GM12872 (cell line): ENCODE data around the gene CEP290.

Experiments used
- TF ChIP-seq, protein P1 (sequence below): IDR thresholded peaks from 3 replicates; pipeline ENCODE4 v1.5.1; 2011; ENCODE audit warnings: low read depth, mild to moderate bottlenecking, low read length, moderate library complexity; ENCODE audit not compliant: insufficient read depth

The CEP290 gene

DNA sequence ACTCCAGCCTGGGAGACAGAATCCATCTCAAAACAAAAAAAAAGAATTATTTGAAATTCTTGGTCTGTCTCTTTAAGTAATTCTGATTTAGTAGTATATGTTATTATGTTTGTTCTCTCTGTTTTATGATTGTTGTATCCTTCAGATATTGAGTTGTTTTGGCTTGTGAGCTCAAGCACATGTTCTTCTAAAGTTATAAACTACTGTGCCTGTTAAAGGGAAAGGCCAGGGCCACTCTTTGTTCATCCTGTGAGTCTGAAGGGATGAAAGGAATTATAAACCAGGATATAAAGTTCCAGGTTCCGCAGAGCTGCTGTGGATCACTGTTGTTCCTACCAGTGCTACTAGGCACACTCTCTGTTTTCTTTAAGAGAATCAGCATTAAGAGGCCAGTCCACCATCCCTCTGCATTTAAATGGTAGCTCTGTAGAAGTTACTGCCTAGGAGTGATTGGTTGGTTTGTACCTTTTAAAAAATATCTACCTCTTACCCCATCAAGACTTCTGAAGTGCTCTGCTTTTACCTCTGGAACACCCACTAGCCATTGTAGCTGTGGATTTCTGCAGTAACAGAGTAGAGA, 14.3 kb upstream of the CEP290 start:
- TF ChIP-seq, protein P1, sequence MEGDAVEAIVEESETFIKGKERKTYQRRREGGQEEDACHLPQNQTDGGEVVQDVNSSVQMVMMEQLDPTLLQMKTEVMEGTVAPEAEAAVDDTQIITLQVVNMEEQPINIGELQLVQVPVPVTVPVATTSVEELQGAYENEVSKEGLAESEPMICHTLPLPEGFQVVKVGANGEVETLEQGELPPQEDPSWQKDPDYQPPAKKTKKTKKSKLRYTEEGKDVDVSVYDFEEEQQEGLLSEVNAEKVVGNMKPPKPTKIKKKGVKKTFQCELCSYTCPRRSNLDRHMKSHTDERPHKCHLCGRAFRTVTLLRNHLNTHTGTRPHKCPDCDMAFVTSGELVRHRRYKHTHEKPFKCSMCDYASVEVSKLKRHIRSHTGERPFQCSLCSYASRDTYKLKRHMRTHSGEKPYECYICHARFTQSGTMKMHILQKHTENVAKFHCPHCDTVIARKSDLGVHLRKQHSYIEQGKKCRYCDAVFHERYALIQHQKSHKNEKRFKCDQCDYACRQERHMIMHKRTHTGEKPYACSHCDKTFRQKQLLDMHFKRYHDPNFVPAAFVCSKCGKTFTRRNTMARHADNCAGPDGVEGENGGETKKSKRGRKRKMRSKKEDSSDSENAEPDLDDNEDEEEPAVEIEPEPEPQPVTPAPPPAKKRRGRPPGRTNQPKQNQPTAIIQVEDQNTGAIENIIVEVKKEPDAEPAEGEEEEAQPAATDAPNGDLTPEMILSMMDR, result no peak

DNA sequence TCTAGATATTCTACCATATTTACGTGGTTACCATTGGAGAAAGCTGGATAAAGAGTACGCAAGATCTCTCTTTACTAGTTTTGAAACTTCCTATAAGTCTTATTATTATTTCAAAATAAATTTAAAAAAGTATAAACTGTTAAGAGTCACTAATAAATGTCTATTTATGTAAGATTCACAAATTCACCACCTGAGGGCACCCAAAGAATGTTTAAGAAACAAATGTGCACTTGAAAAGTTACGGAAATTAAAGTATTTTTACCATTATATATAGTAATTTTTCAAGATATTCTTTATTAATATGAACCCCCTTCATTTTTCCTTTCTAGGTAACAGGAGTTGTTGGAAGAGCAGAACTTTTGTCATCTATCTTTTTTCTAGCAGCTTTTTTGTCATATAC, 12.1 kb upstream of the CEP290 start:
- TF ChIP-seq, protein P1, result no peak

DNA sequence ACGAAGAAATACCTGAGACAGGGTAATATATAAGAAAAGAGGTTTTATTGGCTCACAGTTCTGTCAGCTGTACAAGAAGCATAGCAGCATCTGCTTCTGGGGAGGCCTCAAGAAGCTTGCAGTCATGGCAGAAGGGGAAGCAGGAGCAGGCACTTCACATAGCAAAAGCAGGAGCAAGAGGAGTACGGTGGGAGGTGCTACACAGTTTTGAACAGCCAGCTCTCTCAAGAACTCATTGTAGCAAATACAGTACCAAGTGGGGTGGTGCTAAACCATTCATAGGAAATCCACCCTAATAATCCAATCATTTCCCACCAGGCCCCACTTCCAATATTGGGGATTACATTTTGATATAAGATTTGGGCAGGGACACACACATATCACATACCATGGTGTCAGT, 8.2 kb upstream of the CEP290 start:
- TF ChIP-seq, protein P1, result no peak

DNA sequence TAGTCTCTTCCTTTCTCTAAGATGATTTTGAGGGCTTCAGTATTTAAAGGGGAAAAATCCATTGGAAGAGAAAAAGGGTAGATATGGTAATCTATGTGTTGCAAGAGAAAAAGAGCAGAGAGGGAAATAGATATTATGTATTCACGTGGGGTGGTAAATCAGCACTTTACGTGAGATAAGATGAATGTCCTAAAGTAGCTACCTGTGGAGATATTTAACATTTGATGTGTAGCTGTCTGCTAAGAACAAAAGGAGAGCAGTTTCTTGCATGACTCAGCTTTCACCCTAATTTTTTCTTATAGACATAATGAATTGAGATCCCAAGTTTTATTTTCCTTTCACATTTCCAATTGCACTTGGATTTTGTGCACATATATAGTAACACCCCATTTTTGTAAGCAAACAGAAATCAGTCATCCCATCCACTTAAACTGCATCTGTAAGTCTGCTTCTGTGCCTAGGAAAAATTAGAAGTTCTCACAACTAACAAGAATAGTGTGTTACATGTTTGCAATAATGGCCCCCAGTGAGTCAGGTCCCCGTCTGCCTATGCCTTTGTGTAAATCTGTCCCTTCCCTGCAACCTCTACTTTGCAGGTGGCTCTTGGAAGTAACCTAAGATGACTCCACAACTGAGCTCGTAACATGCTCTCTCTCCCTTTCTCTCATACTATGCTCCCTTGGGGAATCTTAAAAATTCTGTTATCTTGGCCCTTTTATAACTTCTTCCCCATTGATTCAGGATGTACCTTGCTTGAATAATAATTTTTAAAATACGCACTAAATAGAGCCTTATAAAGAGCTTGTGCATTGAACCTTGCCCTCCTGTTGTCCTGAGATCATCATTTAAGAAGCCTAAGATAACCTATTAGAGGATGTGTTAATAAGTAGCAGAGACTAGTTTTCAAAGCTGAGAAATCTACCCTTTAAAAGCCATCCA, 3.9 kb upstream of the CEP290 start:
- TF ChIP-seq, protein P1, result no peak

DNA sequence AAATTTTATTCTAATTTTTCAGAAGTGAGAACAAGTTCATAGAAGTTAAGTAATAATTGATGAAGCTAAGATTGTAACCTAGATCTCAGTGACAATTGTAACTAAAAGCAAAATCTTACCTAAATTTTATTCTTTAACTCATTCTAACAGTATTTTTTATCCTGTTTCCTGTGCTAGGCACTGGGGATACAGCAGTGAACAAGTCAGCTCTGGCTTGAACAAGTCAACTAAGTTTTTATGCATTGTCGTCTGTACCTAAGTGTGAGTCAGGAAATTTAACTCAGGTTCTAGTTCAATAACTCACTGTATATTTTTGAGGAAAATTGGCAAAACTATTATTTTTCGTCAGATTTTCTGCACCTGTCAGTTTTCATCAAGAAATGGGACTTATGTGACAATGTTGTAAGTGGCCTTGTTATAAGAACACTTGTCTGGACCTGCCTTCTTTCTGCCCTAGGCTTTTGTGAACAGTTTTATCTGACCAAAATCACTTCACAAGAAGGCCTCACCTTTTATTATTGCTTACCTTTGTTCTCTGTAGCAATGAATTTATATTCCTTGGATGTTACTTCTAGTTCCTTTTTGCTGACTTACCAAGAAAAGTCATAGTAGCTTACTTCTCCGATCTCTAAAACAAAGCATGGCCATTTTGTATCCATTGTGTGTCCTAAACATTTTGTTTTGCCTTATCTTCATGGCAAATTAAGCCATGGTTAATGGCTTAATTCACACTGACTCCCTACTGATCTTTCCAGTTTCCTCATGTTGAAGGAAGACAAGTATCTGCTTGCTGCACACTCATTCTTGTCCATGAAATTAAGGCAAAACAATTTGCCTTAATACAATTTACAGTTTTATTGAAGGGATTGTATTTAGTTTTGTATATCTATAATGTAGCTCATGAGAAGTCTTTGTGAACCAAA, 2.9 kb upstream of the CEP290 start:
- TF ChIP-seq, protein P1, result no peak

DNA sequence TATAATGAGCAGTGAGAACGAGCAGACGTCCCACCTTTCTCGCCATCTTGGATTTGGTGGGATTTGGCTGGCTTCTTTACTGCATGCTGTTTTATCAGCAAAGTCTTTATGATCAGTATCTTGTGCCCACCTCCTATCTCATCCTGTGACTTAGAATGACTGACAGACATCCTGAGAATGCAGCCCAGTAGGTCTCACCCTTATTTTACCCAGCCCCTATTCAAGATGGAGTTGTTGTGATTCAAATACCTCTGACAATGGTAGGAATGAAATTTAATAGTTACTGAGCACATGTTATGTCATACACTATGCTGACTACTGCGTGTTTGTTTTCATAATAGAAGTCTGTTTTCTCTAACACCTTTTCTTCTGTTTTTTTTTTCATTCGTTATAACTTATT, 2.1 kb upstream of the CEP290 start:
- TF ChIP-seq, protein P1, result no peak

DNA sequence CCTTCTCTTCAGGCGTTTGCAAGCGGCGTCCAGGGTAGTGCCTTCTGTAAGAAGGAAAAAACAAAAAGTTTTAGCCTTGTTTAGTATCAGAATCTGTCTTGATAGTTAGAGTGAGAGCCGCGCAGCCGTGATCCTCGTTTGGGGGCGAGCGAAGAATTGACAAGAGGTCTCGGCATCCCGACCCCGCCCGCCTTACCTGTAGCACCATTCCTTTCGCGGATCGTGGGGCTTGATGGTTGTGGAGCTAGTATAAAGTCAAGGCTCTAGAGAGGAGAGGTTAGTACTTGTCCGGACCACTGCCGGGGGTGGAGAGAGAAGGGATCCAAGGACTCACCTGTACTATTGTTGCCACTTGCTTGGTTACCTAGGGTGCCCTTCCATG, 713 bp upstream of the CEP290 start:
- TF ChIP-seq, protein P1, result no peak
